ENCODE results near the gene CENPK.

The CENPK gene

GRCh38 chr5:65468633-65469032, 94.3 kb downstream of the CENPK start:
- in situ Hi-C loops (cut with HindIII; ENCODE audit: low sequenced_read_pairs), result no loop called here
